GM18517 (cell line): ENCODE measurements around the gene CDS2.

Experiments
- ATAC-seq: cut with Tn5 transposase; IDR thresholded peaks from one replicate; pipeline ENCODE4 v1.9.1; 2021; ENCODE audit warnings: mild to moderate bottlenecking, moderate library complexity; ENCODE audit not compliant: unreplicated experiment

The CDS2 gene

DNA sequence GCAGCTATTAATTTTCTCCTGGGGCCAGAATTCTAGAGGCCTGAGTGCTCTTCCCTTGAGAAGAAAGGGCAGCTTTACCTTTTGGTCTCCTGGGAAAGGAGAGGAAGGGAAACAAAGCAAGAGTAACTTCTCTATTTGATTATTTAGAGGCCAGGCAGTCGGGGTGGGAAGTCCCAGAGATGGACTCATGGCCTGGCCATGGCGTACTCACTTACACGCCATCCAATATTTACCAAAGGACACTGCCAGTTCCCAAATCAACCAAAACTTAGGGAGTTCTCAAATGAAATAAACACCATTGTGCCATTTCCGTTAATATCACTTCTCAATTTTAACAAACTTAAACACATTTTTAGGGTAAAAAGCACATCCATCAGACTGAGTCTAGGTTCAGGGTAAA is 76.6 kb downstream of the CDS2 start:
- ATAC-seq = no peak

DNA sequence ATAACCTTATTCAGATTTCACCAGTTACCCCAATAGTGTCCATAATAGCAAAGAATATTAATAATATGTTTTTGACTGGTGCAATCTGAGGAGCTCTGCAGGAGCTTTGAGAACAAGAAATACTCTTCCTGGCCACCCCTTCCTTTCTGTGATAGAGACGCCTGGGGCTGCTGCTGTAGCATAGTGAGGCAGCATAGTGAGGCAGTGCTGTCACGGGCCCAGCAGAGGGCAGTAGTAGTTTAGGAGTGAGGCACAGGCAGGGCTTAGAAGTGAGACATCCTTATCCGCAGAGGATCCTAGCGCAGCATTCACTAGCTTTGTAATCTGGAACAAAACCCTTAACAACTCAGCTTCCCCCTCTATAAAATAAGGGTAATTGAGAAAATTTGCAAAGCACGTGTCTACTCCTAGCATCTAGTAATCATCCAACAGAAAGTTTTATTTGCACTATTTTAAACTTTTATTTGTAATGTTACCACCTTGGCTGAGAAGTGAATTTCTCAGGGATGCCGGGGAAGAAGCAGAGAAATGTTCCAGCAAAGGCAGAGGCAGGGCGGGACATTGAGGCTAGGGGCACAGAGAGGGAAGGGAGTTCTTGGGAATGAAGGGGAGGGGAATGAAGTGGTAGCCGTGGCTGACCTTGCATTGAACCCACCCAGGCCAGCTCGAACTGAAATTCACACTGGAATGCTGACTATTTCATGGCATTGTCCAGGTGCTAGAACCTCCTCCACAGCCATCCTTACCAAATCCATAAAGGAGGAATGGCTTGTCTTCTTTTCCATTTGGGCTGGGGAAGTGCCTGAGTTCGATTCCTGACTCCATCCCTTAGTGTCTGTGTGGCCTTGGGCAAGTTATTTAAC is 78.8 kb downstream of the CDS2 start:
- ATAC-seq = peak; percentile 77

DNA sequence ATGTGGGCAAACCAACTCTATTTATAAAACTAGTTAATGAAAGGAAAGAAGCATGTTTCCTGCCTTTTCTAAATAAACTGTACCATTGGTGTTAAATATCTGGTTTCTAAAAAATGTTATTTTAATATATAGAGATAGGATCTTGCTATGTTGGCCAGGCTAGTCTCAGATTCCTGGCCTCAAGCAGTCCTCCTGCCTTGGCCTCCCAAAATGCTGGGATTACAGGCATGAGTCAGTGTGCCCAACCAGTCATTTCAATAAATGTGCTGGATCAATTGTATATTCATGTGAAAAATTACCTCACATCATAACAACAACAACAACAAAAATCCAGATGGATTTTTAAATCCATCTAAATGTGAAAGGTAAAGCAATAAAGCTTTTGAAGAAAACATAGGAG is 80.3 kb downstream of the CDS2 start:
- no peak for ATAC-seq

- ATAC-seq = no peak
These were observed 85.3 kb downstream of the CDS2 start for GRCh38 chr20:5211803-5212714.

DNA sequence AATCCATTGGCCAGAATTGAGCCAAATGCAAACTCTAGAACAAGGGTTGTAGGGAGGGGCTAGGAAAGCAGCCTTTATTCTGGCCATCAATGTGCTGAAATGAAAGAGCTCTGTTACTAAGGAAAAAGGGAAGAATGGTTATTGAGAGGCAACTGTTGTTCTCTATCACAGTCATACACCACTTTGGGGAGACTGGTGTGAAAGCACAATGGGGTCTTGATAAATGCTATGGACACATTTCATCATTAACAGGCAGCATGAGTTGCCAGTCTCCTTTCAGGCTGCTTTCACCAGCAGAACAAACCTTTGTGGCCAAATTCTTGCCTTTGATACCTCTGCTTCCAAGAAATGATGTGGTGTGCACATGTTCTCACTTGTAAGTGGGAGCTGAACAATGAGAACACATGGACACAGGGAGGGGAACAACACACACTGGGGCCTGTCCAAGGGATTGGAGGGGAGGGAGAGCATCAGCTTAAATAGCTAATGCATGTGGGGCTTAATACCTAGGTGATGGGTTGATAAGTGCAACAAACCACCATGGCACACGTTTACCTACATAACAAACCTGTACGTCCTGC is 86.2 kb downstream of the CDS2 start:
- no peak for ATAC-seq

GRCh38 chr20:5214826-5215225 is 88.0 kb downstream of the CDS2 start:
- no peak for ATAC-seq

DNA sequence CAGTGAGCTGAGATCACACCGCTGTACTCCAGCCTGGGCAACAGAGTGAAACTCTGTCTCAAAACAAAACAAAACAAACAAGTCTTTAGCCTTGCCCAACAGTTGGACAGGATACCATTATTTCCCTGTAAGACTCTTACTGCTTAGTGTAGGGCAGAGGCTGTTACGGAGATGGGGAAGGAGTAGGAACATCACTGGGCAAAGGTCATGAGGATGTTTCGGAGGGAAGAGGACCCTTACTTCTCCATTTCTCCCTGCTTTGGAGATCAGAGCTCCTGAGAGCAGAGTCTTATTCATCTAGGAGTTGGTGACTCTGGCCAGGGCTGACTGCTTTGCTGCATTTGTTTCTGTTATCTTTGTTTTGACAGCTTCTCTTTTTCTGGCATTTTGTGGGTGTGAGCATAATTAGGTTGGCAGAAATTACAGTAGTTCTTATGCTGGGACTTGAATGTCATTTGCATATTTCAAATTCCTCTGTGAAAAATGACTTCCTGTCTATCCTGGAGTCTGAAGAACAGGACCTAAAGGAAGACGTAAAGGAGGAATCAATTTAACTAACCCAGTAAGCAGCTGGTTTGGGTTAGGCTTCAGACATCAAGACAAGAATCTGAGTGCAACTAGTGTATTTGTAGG is 89.0 kb downstream of the CDS2 start:
- ATAC-seq = no peak

- ATAC-seq = no peak
These were observed 89.9 kb downstream of the CDS2 start for GRCh38 chr20:5216663-5217062.

GRCh38 chr20:5217616-5218015 is 90.8 kb downstream of the CDS2 start:
- no peak for ATAC-seq

DNA sequence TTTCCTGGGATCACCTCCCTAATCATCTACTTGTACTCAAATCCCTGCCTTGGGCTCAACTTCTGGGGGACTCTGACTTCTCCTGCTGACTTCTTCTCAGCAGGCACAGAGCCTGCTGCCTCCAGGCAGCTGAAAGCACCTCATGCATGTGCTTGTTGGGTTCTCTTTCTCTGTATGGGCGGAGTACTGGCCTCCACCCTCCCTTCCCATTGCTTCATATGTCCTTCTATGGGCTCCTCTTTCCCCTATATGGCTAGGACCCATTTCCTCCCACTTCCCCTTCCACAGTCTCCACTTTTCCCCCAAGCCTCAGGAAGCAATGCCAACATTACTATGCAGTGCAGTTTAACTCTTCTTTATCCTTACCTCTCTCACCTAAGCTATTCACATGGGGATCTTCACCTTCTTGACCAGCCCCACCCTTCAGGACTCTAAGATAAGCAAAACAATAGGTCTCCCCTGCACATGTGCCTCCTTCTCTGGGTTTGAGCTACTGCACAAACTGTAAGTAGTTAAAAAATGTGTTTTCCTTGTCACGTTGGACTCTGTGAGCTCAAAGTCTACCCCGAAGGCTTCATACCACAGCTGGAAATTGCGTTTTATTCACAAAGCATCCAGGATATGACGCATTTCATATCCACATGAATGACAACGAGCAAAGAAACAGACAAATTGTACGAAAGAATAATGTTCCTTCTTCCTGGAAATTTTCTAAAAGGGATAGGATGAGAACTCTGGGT is 93.7 kb downstream of the CDS2 start:
- ATAC-seq = no peak

DNA sequence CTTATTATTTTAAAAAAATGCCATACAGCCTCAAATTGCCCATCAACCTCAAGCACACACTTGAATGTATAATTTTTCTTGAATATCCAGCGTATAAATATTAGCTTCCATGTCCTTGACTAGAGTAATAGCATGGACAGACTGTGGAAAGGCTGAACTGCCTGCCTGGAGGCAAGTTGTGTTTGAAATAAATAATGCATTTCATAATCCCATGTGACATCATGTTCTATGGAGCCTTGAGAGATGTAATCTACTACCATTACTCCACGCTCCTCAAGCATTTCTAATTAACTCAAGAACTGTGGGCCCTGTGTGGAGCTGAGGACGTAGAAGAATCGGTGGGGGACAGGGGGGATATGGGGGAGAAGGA is 94.2 kb downstream of the CDS2 start:
- no peak for ATAC-seq

- no peak for ATAC-seq
These were observed 96.3 kb downstream of the CDS2 start for GRCh38 chr20:5222919-5223634.

GRCh38 chr20:5230544-5230943 is 103.7 kb downstream of the CDS2 start:
- no peak for ATAC-seq

DNA sequence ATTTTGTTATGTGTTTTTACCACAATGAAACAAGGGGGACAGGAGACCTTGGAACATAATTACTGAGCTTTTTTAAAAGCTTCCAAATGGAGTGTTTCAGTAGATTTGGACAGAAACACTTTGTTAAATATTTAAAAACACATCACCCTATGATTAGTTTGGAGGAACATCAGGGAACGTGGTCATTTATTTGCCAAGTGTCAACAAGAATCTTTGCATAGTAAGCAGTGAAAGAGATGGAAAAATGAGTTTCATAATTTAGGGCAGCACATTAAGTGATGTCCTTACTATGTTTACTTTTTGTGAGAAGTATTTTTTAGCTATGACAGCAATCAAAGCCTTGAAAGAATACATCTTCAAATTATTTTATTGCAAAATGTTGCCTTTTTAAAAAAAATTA is 107.3 kb downstream of the CDS2 start:
- no peak for ATAC-seq

DNA sequence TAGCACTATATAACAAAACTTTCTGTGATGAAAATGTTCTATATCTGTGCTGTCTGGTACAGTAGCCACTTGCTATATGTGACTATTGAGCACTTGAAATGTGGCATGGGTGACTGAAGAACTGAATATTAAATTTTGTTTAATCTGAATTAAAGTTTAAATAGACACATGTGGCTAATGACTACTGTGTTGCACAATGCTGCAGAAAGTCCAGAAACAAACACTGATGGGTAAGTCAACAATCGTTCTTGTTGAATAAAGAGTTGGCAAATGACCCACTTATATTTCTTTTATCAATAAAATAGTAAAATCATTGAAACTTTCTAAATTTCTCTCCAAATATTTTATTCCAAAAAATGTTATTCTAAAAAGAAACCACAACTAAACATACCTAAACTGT is 108.2 kb downstream of the CDS2 start:
- no peak for ATAC-seq
